ENCODE results near the gene LEF1. TPM values are rescaled to one million over a fixed set of nuclear protein-coding genes. Genes with fewer than 3 reads are reported as not detected.

LEF1 gene
- total RNA-seq, 1 experiment from 2014 or later: 2.0 TPM

DNA sequence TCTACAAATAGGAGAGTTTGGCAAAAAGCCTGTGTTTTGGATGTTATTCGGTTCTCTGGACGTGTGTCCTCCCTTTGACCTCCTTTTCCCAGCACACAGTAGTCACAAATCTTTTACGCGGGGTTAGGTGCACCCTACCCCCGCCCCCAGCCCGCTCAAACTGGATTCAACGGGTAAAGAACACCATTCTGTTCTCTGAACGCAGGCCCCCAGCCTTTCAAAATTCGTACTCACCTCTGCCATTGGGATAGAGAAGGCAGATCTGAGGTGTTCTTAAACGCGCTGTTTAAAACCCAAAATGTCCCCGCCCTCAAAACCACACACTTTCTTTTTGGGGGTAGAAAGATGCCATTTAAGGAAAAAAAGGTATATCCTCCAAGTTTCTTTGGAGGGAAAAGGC lies 2.7 kb downstream of the LEF1 start:
- ChIA-PET POLR2A (no interaction called here), CTCF (no interaction called here)
- Mint-ChIP-seq H3K9me3 (ENCODE audit: unreplicated experiment) (no peaks in the 10 kb centered on the region), H3K27me3 (ENCODE audit: insufficient read depth, unreplicated experiment) (peaks cover 26% of the 10 kb centered on the region), H3K4me1 (ENCODE audit: insufficient read depth, unreplicated experiment) (peaks cover 12% of the 10 kb centered on the region), H3K27ac (ENCODE audit: low read depth, unreplicated experiment) (no peak overlapping the region), H3K36me3 (ENCODE audit: insufficient read depth, unreplicated experiment) (no peaks in the 10 kb centered on the region), H3K4me3 (ENCODE audit: unreplicated experiment) (no peak overlapping the region)
- no TSS peak for BruUV-seq (replicated peaks)
- TF ChIP-seq, protein P1, sequence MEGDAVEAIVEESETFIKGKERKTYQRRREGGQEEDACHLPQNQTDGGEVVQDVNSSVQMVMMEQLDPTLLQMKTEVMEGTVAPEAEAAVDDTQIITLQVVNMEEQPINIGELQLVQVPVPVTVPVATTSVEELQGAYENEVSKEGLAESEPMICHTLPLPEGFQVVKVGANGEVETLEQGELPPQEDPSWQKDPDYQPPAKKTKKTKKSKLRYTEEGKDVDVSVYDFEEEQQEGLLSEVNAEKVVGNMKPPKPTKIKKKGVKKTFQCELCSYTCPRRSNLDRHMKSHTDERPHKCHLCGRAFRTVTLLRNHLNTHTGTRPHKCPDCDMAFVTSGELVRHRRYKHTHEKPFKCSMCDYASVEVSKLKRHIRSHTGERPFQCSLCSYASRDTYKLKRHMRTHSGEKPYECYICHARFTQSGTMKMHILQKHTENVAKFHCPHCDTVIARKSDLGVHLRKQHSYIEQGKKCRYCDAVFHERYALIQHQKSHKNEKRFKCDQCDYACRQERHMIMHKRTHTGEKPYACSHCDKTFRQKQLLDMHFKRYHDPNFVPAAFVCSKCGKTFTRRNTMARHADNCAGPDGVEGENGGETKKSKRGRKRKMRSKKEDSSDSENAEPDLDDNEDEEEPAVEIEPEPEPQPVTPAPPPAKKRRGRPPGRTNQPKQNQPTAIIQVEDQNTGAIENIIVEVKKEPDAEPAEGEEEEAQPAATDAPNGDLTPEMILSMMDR (IDR thresholded peaks at IDR 0.05; ENCODE audit: unreplicated experiment): no peak
- DNase-seq (ENCODE audit: unreplicated experiment): no peak
- intact Hi-C loops (cut with micrococcal nuclease): no loop called here

DNA sequence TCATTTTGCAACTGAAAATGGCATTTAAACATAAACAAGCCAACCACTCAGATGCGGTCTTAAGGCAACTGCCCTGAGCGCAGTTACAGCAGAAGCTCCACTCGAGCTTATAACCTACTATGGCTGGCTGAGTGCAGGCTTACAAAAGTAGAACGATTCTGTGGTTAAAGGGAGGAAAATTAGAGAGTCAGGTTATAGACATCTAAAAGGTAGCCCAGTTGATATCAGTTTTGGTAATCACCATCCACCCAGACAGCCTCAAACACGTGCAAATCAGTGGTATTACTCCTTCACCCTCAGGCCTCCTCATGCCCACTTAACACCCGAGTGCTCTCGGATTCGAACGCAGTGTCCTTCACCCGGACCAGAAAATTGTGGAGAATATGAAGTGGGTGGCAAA lies 3.1 kb downstream of the LEF1 start:
- TF ChIP-seq, protein P1 (IDR thresholded peaks at IDR 0.05; ENCODE audit: unreplicated experiment): no peak
- no peaks in the 10 kb centered on the region for H3K36me3 Mint-ChIP-seq (ENCODE audit: insufficient read depth, unreplicated experiment)
- POLR2A ChIA-PET: no interaction called here
- H3K4me3 Mint-ChIP-seq (ENCODE audit: unreplicated experiment): no peak overlapping the region
- intact Hi-C loops (cut with micrococcal nuclease): no loop called here
- BruUV-seq (replicated peaks): no TSS peak
- DNase-seq (ENCODE audit: unreplicated experiment): no peak
- H3K27me3 Mint-ChIP-seq (ENCODE audit: insufficient read depth, unreplicated experiment): peaks cover 22% of the 10 kb centered on the region
- CTCF ChIA-PET: no interaction called here
- H3K27ac Mint-ChIP-seq (ENCODE audit: low read depth, unreplicated experiment): no peak overlapping the region
- H3K9me3 Mint-ChIP-seq (ENCODE audit: unreplicated experiment): no peaks in the 10 kb centered on the region
- H3K4me1 Mint-ChIP-seq (ENCODE audit: insufficient read depth, unreplicated experiment): peaks cover 10% of the 10 kb centered on the region

DNA sequence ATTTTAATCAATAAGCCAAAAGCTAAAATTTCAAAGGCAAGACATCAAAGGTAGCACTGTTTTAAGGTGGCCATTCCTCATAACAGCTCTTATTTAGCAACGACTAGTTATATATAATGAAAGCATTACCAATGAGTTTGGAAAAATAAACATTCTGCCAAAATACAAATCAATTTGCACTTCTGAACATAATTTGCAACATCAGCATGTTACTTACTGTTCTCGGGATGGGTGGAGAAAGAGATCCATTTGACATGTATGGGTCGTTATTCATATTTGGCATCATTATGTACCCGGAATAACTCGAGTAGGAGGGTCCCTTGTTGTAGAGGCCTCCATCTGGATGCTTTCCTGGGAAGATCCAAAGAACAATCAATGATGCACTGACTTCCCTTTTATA lies 5.4 kb downstream of the LEF1 start:
- H3K9me3 Mint-ChIP-seq (ENCODE audit: unreplicated experiment): no peaks in the 10 kb centered on the region
- no peak for DNase-seq (ENCODE audit: unreplicated experiment)
- ChIA-PET CTCF (interaction anchor here (0.6 kb wide), 2 partner anchors 139 to 329 kb away, joined by 3 read pairs; no protein-coding TSS in a partner anchor), POLR2A (interaction anchor here (0.8 kb wide), 1 partner anchor 457 kb away, joined by 4 read pairs; the partner anchor contains the start of gene RPL34)
- no peaks in the 10 kb centered on the region for H3K4me1 Mint-ChIP-seq (ENCODE audit: insufficient read depth, unreplicated experiment)
- no peak overlapping the region for H3K4me3 Mint-ChIP-seq (ENCODE audit: unreplicated experiment)
- BruUV-seq (replicated peaks): no TSS peak
- H3K27ac Mint-ChIP-seq (ENCODE audit: low read depth, unreplicated experiment): no peak overlapping the region
- peaks cover 4% of the 10 kb centered on the region for H3K27me3 Mint-ChIP-seq (ENCODE audit: insufficient read depth, unreplicated experiment)
- no peaks in the 10 kb centered on the region for H3K36me3 Mint-ChIP-seq (ENCODE audit: insufficient read depth, unreplicated experiment)
- TF ChIP-seq, protein P1 (IDR thresholded peaks at IDR 0.05; ENCODE audit: unreplicated experiment): no peak
- intact Hi-C loops (cut with micrococcal nuclease): no loop called here

DNA sequence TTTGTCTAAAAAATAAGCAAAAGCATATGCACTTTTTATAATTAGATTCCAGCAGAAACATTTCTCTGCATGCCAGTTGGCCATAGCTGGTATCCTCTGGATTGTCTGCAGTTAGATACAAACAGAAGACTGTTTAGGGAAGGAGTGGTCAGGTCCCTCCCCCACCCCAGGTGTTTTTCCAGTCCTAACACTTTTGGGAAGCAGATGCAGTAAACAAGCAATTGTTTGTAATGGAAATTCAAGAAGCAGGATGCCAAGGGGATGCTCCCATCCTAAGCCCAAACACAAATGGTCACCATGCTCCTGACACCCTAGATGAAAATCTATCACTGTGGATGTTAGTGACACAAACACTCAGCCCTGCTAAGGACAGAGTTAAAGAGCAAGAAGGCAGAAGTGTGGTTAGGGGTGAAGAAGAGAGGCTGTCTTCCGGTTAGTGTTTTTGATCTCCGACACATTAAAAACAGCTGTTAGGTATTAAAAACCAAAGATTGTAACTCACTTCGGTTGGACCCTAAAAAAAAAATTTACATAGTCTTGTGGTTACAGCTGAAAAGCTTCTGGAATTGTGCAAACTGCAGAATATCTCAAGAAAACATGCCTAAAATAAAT lies 7.9 kb downstream of the LEF1 start:
- no peaks in the 10 kb centered on the region for H3K36me3 Mint-ChIP-seq (ENCODE audit: insufficient read depth, unreplicated experiment)
- H3K9me3 Mint-ChIP-seq (ENCODE audit: unreplicated experiment): no peaks in the 10 kb centered on the region
- H3K4me1 Mint-ChIP-seq (ENCODE audit: insufficient read depth, unreplicated experiment): no peaks in the 10 kb centered on the region
- no peak overlapping the region for H3K27ac Mint-ChIP-seq (ENCODE audit: low read depth, unreplicated experiment)
- TF ChIP-seq, protein P1 (IDR thresholded peaks at IDR 0.05; ENCODE audit: unreplicated experiment): no peak
- BruUV-seq (replicated peaks): no TSS peak
- peaks cover 11% of the 10 kb centered on the region for H3K27me3 Mint-ChIP-seq (ENCODE audit: insufficient read depth, unreplicated experiment)
- intact Hi-C loops (cut with micrococcal nuclease): no loop called here
- POLR2A ChIA-PET: no interaction called here
- DNase-seq (ENCODE audit: unreplicated experiment): no peak
- H3K4me3 Mint-ChIP-seq (ENCODE audit: unreplicated experiment): no peak overlapping the region
- CTCF ChIA-PET: no interaction called here
